GM12891 (cell line): ENCODE results near the gene PAPPA2.

Experiments
- PAX5 ChIP-seq: IDR thresholded peaks from 2 replicates; pipeline ENCODE4 v1.6.1; 2011; ENCODE audit warnings: low read length, moderate library complexity, mild to moderate bottlenecking; ENCODE audit not compliant: insufficient read depth, severe bottlenecking
- POLR2A ChIP-seq: IDR thresholded peaks from 2 replicates; pipeline ENCODE4 v1.6.1; 2011; ENCODE audit warnings: low read depth, low read length, control low read depth
- POLR2AphosphoS5 ChIP-seq: IDR thresholded peaks from 2 replicates; pipeline ENCODE4 v1.6.1; 2011; ENCODE audit warnings: low read depth, low read length, control low read depth
- POU2F2 ChIP-seq: IDR thresholded peaks from 2 replicates; pipeline ENCODE4 v1.6.1; 2011; ENCODE audit warnings: low read depth, mild to moderate bottlenecking, control low read depth, low read length, moderate library complexity
- SPI1 ChIP-seq: IDR thresholded peaks from 2 replicates; pipeline ENCODE4 v1.6.1; 2011; ENCODE audit warnings: low read depth, low read length, control low read depth
- TAF1 ChIP-seq: IDR thresholded peaks from 2 replicates; pipeline ENCODE4 v1.6.1; 2011; ENCODE audit warnings: low read depth, low read length, control low read depth

DNA sequence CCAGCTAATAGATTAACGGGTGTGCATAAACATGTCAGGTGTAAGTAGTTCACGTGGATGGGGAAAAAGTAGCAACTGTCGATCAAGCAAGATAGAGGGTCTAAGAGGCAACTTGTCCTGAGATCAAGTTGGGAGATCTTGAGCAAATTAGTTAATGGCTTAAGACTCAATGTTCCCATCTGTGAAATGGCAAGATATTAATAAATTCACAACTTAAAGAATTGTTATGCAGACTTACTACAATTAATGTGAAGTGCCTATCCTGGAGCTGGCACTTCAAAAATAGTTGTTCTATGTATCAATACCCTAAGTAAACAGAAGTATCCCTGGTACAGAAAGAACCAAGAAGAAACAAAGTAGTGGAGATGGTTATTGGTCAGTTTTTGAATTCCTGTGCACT is 389.1 kb downstream of the PAPPA2 start:
- no peak for TF ChIP-seq POLR2AphosphoS5
- no peak for TF ChIP-seq POLR2A
- TF ChIP-seq SPI1: no peak
- TF ChIP-seq TAF1: no peak
- TF ChIP-seq PAX5: no peak
- TF ChIP-seq POU2F2: no peak
